ENCODE measurements around the gene BEST4.
"Not testable (repeated sequence)": the region's sequence is repeated elsewhere in the genome, so short reads cannot be mapped to it uniquely, and the experiment has no call there.

The BEST4 gene

DNA sequence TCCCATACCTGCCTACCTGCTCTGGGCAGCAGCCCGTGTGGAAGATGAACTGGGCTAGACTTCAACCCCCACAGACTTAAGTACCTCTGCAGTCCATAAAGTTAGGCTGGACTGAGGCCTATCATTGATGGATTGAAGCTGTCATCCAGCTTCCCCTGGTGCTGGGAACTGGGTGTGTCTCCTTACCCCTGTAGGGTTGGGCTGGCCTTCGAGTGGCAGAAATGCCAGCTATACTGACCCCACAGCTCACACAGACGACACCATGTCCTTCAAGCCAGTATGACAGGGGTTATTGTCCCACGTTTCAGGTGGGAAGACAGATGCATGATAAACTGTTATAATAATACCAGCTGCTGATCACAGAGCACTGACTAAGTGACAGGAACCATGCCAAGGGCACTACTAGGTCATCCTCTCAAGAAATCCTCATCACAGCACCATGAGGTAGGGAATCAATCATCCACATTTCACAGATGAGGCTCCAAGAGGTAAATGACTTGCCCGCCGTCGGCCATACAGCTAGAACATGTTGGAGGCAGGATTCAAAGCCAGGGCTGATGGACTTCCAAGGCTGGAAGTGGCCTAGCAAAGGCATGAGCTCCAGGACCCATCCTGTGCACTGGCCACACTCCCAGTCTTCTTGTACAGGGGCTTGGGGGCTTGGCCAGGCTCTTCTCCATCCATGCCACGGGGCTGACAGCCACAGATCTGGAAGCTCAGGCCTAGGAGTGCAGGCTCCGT is at the start of gene BEST4:
Gene BEST4, minus strand, starts transcription at position 51 of the 741 bp plus-strand sequence. CDS start 465 bp downstream, outside the sequence.
- no peak for DNase-seq (ENCODE audit: low read depth)

DNA sequence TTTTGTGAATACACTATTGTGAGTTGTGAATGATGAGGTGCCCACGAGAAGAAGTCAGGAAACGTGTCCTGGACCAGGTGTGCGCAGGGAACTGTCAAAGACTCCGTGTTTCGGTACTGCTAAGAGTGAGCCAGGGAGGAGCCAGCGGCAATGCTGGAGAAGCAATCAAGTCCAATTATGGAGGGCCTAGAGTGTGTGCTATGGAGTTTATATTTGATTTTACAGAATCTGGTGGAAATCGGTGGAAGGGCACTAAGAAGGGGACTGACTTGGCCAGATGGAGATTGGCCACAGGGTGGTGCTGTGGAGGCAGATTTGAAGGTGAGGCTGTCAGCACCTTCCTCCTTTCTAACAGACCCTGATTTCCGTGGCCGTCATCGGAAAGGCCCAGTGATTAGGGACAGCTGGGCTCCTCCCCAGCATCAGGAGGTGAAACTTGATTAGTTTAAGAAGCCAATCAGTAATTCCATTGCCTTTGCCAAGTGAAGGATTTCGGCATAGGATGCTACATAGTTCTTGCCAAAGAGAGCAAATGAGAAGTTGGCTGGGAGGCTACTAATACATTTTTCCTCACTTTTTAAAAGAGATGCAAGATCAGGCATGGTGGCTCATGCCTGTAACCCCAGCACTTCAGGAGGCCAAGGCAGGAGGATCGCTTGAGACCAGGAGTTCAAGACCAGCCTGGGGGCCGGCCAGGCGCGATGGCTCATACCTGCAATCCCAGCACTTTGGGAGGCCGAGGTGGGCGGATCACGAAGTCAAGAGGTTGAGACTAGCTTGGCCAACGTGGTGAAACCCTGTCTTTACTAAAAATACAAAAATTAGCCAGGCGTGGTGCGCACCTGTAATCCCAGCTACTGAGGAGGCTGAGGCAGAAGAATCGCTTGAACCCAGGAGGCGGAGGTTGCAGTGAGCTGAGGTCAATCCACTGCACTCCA is 48.0 kb upstream of the BEST4 start:
- peak; percentile 51 for DNase-seq (ENCODE audit: low read depth)

DNA sequence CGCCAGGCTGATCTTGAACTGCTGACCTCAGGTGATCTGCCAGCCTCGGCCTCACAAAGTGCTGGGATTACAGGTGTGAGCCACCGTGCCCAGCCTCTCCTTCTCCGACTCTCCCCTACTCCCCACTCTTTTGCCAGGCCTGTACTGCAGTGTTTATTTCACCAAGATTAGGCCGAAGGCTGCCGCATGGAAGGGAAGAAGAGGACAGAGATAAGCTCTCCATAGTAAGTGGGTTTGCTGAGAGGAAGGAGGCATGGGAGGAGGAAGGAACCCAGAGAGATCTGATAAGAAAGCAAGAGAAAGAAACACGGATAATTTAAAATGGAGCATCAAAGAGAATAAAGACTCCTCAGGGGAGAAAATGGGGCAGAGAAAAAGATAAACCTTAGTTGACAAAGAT is 46.4 kb upstream of the BEST4 start:
- DNase-seq (ENCODE audit: low read depth), result no peak

DNA sequence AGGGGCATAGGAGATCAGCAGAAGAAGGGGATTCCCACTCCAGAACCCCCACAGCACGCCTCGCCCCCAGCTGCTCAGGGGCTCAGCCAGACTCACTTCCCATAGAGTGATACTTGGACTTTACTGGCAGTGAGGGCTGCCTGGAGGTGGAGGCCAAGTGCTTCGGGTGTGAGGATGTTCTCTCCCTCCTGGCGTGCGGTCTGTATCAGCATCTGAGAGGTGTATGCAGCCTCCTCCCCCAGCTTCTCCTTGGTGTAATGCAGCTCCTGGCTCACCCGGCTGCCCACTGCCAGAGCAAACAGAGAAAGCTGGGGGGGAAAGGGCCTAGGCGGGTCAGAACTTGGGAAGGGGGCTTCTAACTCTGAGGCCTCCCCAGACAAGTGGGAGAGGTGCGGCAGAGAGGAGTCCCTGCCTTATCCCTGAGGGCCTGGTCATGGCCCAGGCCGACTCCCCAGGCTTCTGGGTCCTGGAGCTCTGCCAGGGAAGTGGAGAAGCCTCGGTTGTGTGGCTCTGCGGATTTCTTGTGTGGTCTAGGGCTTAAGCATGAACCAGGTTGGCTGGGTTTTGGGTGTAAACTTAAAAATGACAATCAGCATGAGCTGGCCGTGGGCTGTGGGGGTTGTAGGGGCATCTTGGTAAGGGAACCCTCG is 44.2 kb upstream of the BEST4 start:
- DNase-seq (ENCODE audit: low read depth), result no peak

DNA sequence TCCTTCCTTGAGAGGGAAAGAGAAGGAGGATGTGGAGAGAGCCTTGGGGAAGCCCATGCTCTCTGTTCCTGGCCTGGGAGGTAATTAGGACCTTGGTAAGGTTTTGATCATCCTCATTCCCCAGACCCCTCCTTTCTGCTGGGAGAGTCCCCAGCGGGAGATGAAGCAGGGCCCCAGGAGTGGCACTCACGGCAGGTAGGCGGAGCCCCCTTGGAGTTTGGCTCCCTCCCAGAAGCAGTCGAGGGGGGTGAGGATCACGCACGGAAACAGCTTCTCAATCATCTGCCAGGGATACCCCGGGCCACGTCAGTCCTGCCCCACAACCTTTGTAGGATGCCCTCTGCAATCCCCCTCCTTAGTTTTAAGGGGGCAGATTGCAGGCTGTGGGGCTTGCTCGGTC is 43.5 kb upstream of the BEST4 start:
- no peak for DNase-seq (ENCODE audit: low read depth)

DNA sequence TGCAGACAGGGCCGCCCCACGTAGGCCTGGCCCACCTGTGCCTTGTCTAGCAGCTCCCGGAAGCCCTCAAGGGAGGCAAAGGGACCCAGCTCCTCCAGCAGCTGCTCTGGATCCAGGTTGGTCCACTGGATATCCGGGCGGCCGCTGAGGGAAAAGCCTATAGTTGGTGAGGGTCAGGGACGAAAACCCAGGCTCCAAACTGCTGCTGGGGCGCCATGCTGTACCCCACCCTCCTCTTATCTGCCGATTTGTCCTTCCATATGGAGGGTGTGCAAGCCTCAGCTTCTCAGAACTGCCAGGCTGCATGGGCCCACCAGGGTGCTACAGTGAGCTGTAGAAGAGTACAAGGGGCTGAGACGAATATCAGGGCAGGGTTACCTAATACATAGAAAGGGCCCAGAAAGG is 42.9 kb upstream of the BEST4 start:
- DNase-seq (ENCODE audit: low read depth), result no peak

DNA sequence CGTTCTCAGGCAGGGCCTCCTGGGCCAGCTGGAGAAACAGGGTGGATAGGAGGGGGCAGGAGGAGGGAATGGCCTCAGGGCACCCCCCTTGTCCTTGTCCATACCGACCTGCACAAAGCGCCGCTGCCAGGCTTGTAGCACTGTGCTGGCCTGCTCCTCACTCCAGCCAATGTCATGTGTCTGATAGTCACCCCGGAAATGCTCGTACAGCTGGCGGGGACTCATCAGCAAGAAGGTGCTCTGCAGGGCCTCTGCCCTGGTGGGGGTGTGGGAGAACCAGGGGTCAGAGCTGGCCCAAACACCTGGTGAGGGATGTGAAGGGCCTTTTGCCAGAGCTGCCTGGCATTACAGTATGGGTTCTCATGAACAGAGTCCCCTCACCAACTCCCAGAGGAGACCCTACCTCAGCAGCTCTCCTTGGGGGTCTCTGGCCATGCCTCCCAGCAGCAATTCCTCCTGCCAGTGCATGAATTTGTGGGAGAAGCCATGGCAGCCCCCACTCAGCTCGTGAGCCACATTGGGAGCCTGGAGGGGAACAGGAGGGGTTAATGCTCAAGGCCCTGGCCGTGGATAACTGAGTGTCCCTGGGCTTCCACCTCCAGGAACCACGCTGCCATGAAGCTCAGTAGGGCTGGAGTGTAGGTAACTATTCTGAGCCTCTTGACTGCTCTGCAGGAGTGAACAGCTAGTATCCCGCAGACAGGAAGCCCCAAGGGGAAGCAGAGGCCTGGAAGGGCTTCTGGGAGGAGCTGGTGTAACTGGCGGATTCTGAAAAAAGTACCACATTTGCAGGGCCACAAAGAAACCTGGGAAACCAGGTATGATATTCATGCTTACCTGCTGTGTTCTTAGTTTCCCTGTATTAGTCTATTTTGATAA is 41.8 kb upstream of the BEST4 start:
- no peak for DNase-seq (ENCODE audit: low read depth)

DNA sequence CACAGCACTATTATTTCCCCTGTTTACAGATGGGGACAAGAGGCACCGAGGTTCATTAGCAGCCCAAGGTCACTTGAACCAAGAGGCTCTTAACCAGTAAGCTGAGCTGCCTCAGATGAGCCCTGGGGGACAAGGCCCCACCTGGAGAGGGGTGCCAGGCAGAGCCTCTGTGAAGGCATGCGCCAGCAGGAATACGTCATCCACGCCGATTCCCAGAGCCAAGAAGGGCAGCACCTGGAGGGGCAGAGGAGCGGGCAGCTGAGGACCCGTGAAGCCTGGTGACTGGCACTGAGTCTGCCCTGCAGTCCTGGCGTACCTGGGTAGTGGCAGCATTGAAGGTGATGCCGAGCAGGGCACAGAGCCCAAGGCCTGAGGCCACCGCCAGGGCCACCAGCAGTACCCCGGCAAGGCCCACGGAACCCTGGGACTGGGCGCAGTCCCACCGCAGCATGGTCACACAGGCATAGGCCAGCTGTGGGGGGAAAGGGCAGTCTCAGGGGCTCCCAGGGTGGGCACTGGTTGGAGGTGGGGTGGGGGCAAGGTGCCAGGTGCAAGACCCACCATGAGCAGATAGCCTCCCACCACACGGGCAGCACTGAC is 41.0 kb upstream of the BEST4 start:
- no peak for DNase-seq (ENCODE audit: low read depth)

DNA sequence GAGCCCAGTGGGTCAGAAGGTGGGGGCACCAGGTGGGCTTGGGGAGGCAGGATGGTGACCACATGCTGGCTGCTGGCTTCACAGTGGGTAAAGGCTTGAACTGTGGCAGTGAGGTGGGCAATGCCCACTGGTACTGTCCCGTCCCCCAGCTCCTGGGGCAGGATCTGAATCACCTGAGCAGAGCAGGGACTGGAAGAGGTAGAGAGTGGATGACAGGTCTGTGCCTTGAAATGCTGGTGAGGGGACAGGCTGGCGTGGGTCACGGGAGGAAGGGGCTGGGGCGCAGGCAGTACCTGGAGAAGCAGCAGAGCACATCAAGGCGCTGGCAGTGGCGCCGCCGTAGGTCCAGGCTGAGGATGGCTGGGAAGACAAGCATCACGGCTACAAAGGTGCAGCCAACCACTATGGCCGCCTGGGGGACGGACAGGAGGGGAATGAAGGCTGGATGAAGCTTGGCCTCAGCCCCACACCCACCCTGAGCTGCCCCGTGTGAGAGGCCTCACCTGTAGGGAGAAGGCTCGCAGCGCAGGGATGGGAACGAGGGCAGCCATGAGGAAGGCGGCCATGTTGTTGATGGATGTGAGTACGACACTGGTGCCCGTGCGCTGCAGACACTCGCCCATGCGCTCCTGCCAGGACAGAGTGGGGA is 40.2 kb upstream of the BEST4 start:
- no peak for DNase-seq (ENCODE audit: low read depth)

DNA sequence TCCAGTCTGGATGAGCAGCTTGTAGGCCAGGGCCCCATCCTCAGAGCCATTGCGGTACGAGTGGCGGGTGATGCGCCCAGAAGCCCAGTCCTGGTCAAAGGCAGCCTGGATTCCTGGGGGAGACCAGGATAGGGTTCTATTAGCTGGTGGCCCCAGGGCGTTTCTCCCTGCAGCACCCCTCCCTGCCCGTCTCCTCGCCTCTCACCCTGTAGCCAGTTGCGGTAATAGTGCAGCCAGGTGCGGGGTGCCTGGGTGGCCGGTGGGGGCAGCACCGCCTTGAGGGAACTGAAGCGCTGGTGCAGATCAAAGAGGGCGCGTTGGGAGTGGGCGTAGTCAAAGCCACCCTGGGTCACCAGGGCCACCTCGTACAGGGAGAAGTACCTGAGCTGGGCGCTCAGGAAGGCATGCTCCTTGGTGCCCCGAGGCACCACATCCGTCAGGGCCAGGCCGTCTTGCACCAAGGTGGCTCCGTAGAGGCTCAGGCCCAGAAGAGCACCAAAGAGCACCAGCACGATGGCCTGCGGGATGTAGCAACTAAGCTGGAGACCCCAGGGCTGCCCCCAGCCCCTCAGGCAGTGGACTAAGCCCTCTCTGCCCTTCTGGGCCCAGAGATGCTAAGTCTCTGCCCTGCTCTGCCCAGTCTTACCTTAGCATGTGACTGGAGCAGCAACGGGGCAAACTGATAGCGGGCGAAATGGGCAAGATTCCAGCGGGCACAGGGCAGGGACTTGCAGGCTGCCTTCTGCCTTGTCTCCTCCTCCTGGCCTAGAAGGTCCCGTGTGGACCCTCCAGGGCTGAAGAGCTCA is 39.4 kb upstream of the BEST4 start:
- no peak for DNase-seq (ENCODE audit: low read depth)

DNA sequence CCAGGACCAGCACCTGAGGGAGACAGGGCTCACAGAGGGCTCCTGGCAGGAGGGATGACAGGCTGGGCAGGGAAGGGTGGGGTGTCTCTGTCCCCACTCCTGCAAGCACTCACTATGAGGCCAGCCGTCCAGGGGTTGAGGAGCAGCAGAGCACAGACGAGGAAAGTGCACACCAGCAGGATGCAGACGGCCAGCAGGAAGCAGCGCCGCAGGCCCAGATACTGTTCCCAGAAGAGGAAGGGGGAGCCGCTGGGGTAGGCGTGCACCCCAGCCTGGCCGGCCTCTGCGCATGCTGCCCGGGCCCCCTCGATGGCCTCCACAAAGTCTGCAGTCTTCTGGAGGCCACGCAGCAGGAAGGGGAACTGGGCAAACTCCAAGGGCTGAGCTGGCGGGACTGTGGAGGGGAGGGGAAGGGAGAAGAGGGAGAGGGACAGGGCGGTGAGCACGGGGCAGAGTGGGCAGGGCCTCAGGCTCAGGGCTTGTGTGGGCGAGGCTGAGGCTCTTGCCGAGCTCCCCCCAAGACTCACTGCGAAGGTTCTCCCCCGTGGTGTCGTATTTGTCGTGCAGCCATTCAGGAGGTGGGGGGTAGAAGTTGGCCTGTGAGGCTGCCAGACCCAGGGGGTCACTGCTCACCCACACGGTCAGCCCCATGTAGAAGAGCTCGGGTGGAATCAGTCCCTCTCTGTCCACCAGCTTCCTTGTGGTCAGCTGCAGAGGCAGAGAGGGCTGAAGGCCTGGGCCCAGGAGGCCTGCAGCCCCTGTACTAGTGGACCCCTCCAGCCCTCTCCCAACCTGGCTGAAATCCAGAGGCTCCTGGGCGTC is 38.6 kb upstream of the BEST4 start:
- no peak for DNase-seq (ENCODE audit: low read depth)

DNA sequence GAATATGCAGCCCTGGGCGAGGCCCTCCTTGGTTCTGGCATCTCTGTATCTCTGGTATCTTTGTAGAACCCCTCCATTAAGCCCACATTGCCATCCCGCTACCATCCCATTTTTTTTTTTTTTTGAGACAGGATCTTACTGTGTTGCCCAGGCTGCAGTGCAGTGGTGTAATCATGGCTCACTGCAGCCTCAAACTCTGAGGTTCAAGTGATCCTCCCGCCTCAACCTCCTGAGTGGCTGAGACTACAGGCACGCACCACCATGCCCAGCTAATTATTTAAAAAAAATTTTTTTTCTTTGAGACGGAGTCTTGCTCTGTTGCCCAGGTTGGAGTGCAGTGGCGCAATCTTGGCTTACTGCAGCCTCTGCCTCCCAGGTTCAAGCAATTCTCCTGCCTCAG is 36.4 kb upstream of the BEST4 start:
- DNase-seq (ENCODE audit: low read depth), result not testable (repeated sequence)

DNA sequence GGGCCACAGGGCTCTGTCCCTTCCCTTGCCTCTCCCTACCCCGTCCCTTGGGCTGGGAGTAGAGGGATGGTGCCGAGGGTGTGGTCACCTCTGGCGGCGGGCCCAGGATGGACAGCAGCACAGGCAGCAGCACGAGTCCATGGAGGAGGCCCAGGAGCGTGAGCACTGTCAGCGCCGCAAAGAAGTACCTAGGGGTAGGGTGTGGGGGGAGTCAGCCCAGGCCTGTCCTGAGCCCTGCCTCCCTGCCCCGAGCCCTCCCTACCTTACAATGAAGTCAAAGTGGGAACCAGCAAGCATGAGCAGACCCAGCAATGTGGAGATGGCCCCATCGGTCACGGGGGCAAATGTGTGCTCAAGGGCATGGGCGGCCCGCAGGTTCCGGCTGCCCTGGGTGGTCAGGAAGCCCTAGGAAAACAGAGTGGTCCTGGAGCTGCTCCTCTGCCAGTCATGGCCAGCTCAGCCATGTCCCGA is 35.0 kb upstream of the BEST4 start:
- no peak for DNase-seq (ENCODE audit: low read depth)

DNA sequence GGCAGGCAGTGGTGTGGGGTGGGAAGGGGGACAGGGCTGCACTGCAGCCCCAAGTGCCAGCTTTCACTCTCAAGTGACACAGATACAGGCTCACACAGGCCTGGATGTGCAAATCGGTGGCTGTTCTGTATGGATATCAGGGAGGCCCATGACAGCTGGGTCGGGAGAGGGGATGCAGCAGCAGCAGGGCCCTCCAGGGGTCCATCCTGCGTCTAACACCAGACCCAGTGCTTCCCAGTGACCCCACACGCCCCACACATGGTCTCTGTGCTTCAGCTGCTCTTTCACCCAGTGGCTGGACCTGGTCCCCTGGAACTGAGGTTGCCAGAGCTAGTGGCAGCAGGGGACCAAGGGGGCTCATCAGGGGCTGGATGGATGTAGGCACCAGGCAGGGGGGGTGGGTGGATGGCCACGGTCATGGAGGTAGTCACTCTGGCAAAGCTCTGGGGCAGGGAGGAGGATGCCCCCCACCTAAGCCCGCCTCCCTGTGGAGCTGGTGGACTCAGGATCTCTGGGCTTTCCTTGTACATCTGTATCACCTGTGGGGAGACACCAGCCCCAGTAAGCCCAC is 34.2 kb upstream of the BEST4 start:
- DNase-seq (ENCODE audit: low read depth), result no peak

DNA sequence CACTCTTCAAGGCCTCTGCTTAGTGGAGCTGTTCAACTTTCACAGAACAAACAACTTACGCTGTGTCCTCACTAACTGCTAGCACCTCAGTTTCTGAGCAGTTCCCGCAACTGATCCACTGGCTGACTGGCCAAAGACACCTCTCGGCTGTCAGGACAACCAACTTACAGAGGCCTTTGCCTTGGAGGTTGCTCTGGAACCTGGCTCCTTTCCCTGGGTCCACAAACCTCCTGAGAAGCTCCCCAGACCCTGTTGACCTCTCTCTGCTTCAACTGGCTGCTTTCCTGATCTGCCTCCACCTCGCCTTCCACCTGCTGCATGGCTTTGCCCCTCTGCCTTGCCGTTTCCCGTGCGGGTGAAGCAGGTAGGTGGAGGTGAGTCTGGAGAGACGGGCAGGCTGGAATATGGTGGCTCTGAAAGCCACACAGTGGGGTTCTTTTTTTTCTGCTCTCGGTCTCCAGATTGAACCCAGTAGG is 33.3 kb upstream of the BEST4 start:
- no peak for DNase-seq (ENCODE audit: low read depth)

DNA sequence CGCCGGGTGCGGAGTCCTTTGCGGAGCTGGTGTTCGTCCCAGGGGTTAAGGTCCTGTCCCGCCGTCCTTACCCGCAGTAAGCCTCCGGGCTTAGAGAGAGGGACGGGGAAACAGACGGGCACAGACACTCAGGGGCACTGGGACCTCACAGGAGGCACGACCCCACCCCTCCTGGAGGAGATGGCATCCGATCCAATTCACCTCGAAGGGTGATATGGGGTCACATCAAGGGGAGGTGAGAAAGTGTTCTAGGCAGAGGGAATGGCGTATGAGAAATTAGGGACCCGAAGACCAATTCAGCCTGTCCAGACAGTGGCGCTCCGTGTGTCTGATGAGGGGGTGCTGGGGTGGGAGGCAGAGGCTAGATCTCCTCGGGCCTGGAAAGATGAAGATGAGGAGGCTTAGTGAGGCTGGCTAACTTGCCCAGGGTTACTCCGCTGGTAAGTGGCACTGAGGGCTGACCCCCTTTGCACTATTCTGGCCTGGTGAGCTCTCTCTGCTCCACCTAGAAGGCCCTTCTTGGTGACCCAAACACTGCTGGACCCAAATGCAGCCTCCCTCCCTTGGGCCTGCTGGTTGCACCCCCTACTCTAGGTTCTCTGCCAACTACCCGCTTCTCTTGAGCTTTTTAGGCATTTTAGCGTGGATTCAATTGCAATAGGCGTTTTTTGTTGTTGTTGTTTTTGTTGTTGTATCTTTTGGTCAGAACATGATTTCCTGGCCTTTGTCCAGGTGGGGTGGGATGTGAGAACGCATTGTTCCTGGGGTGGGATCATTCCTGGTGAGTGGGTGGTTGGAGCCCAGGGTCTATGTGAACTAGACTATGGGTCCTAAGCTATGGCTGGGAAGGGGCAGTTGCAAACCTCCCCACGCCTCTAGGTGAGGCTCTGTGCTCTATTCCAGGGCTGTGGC is 32.6 kb upstream of the BEST4 start:
- DNase-seq (ENCODE audit: low read depth), result no peak

DNA sequence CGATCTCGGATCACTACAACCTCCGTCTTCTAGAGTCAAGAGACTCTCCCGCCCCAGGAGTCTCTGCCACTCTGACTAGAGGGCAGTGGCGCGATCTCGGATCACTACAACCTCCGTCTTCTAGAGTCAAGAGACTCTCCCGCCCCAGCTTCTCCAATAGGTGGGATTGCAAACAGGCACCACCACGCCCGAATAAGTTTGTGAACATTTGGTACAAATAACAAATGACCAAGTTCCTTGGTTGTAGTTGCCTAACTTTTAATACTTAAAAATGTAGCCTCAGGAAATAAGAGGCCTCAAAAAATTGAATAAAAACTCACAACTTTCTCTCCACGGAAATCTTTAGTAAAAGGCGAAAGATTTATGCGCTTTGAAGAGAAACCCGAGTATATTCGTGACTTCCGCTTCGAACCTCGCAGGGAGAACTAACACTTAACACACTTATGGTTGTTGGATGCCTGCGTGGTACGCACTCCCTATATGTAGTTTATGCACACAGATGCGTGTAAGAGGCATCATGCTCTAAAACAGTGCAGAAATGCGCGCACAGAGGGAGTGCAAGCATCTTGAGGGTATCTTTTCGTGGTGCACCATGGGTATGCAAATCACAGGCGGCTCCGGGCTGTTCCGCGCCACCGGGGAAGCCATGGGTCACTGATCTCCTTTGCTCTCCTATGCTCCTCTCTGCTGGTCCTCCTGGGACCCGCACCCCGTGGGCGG is 31.8 kb upstream of the BEST4 start:
- DNase-seq (ENCODE audit: low read depth), result peak; percentile 79

All from GM04504 (cell line).